Measurements from ENCODE around the gene CREB3L2. TPM values are rescaled to one million over a fixed set of nuclear protein-coding genes. Genes with fewer than 3 reads are reported as not detected.

Gene CREB3L2
- total and polyA plus RNA-seq, 10 of the 15 experiments (the other 5 are each of a cell fraction or from before 2014, with no cell fraction given): 6.4 to 67.1 (median 26.2) TPM

GRCh38 chr7:137936509-137937201, 65.2 kb downstream of the CREB3L2 start (continued):
- TF ChIP-seq ETV6 (conservative IDR thresholded peaks at IDR 0.05 in 1 of 2, IDR thresholded peaks at IDR 0.05 in 1 of 2; ENCODE audit: borderline replicate concordance in 1 of 2, low read depth in 1 of 2) (no peak), IRF5 (IDR thresholded peaks at IDR 0.05; ENCODE audit: borderline replicate concordance) (no peak), TBL1XR1 (IDR thresholded peaks at IDR 0.05; ENCODE audit: low read depth, low read length) (no peak), ZNF24 (IDR thresholded peaks at IDR 0.05) (no peak), SUPT20H (IDR thresholded peaks at IDR 0.05; ENCODE audit: borderline replicate concordance, control insufficient read depth, low read depth, low read length) (no peak), NRF1 (conservative IDR thresholded peaks at IDR 0.05; ENCODE audit: low read depth, low read length) (no peak), RCOR1 (conservative IDR thresholded peaks at IDR 0.05; ENCODE audit: low read depth, low read length) (no peak)

- H3K79me2 ChIP-seq (ENCODE audit: control insufficient read depth, insufficient read depth, low read length): peaks cover 89% of the 10 kb centered on the region
- peaks cover 0 to 2% of the 10 kb centered on the region in 2 experiments; a peak in 1 of 4 replicates for H3K36me3 ChIP-seq (ENCODE audit: control insufficient read depth in 2 of 2, insufficient read depth in 2 of 2, low read length in 1 of 2)
- BruUV-seq (replicated peaks): no TSS peak
- H3K9ac ChIP-seq (ENCODE audit: control insufficient read depth, insufficient read depth, low read length): peak overlapping the region; percentile 43
- H4K20me1 ChIP-seq (ENCODE audit: control insufficient read depth, insufficient read depth): no peaks in the 10 kb centered on the region
- no peaks in the 10 kb centered on the region for H3K27me3 ChIP-seq (replicated peaks in 1 of 2; ENCODE audit: control insufficient read depth in 2 of 2, insufficient read depth in 2 of 2, low read length in 1 of 2)
- SMC1A ChIA-PET (ENCODE audit: uncharacterized antibody, unreplicated experiment): interaction anchor here (0.9 to 5.2 kb wide), 15 partner anchors 11 to 280 kb away, joined by 3 to 57 read pairs (median 5); partner anchors contain the start of gene CREB3L2
- peaks cover 35% of the 10 kb centered on the region for H3K4me1 ChIP-seq (ENCODE audit: control insufficient read depth, insufficient read depth, low read length)
- ATAC-seq (peak; percentile 68), DNase-seq (ENCODE audit: low read depth, low spot score) (peak; percentile 28), FAIRE-seq (no peak)
- peak overlapping the region; percentile 4; the same call in 1 of the 2 replicates for H3K4me3 ChIP-seq
- CTCF ChIA-PET: interaction anchor here (1.2 to 12.4 kb wide), 3 partner anchors 14 to 68 kb away, joined by 3 to 132 read pairs (median 8); partner anchors contain the start of gene CREB3L2
- WGBS (ENCODE audit: insufficient coverage, insufficient replicate concordance, low lambda C conversion rate, missing lambda C conversion rate): 62% methylated on average over 7 of the region's 7 CpGs
- POLR2A ChIA-PET: interaction anchor here (0.8 to 3.8 kb wide), 6 partner anchors 12 to 64 kb away, joined by 3 to 18 read pairs (median 5); no protein-coding TSS in a partner anchor
- no peaks in the 10 kb centered on the region for H3K9me3 ChIP-seq (replicated peaks; ENCODE audit: control insufficient read depth, insufficient read depth, low read length)
- in situ Hi-C loops (cut with MboI) (no loop called here), intact Hi-C loops (cut with micrococcal nuclease; ENCODE audit: unreplicated experiment) (loop anchor here (2.0 to 5.0 kb wide), 2 partner anchors 51 to 67 kb away; partner anchors contain the start of gene CREB3L2)
- no peak overlapping the region for H2AFZ ChIP-seq (ENCODE audit: control insufficient read depth, low read depth, low read length)
- H3K27ac ChIP-seq (ENCODE audit: control insufficient read depth, insufficient read depth): peak overlapping the region; percentile 92
- RAD21 ChIA-PET (ENCODE audit: unreplicated experiment): interaction anchor here (0.7 to 5.5 kb wide), 7 partner anchors 12 to 73 kb away, joined by 3 to 43 read pairs (median 5); partner anchors contain the start of gene CREB3L2
- peak overlapping the region; percentile 95 for H3K4me2 ChIP-seq (ENCODE audit: control insufficient read depth, insufficient read depth)
- TF ChIP-seq NR2F1 (conservative IDR thresholded peaks at IDR 0.05): peak; percentile 68
- TF ChIP-seq IKZF1 (conservative IDR thresholded peaks at IDR 0.05): peak; percentile 39; the same call in 1 of the 2 replicates
- no peak for TF ChIP-seq ZNF384 (IDR thresholded peaks at IDR 0.05; ENCODE audit: borderline replicate concordance, low read depth, low read length)
Observed at GRCh38 chr7:137935884-137936508, 65.9 kb downstream of the CREB3L2 start.

All from GM12878 (cell line).